ENCODE results near the gene KRTAP5-5.

Gene KRTAP5-5

GRCh38 chr11:1673446-1674172, 44.0 kb downstream of the KRTAP5-5 start:
- CTCF ChIA-PET, result interaction anchor here (1.7 to 2.2 kb wide), 2 partner anchors 20 to 21 kb away, joined by 6 to 7 read pairs; no protein-coding TSS in a partner anchor

GRCh38 chr11:1674173-1675131, 44.9 kb downstream of the KRTAP5-5 start:
- POLR2A ChIA-PET, result no interaction called here
- CTCF ChIA-PET, result interaction anchor here (1.1 to 4.0 kb wide), 3 partner anchors 20 to 22 kb away, joined by 5 to 15 read pairs (median 7); no protein-coding TSS in a partner anchor
- DNase-seq (ENCODE audit: extremely low spot score), result peak; percentile 14
- no peak for TF ChIP-seq CTCF (IDR thresholded peaks at IDR 0.05; ENCODE audit: control extremely low read depth, extremely low read depth, low read depth, missing control alignments)

More at GRCh38 chr11:1673446-1674172, 44.0 kb downstream of the KRTAP5-5 start:
- no peak for TF ChIP-seq CTCF (IDR thresholded peaks at IDR 0.05; ENCODE audit: control extremely low read depth, extremely low read depth, low read depth, missing control alignments)
- POLR2A ChIA-PET, result no interaction called here
- DNase-seq (ENCODE audit: extremely low spot score), result no peak

- no peak for DNase-seq (ENCODE audit: extremely low spot score)
- CTCF ChIA-PET, result interaction anchor here (1.1 to 4.0 kb wide), 2 partner anchors 18 to 23 kb away, joined by 5 to 15 read pairs; no protein-coding TSS in a partner anchor
- POLR2A ChIA-PET, result no interaction called here
- TF ChIP-seq CTCF (IDR thresholded peaks at IDR 0.05; ENCODE audit: control extremely low read depth, extremely low read depth, low read depth, missing control alignments), result no peak
Measured at GRCh38 chr11:1675536-1676228, 46.1 kb downstream of the KRTAP5-5 start.

- CTCF ChIA-PET, result interaction anchor here (4.0 kb wide), 1 partner anchor 18 kb away, joined by 15 read pairs; no protein-coding TSS in a partner anchor
- POLR2A ChIA-PET, result no interaction called here
- DNase-seq (ENCODE audit: extremely low spot score), result no peak
- TF ChIP-seq CTCF (IDR thresholded peaks at IDR 0.05; ENCODE audit: control extremely low read depth, extremely low read depth, low read depth, missing control alignments), result no peak
Measured at GRCh38 chr11:1676229-1676740, 46.7 kb downstream of the KRTAP5-5 start.

- TF ChIP-seq CTCF (IDR thresholded peaks at IDR 0.05; ENCODE audit: control extremely low read depth, extremely low read depth, low read depth, missing control alignments), result no peak
- POLR2A ChIA-PET, result no interaction called here
- no peak for DNase-seq (ENCODE audit: extremely low spot score)
- CTCF ChIA-PET, result interaction anchor here (1.2 to 5.3 kb wide), 5 partner anchors 12 to 472 kb away, joined by 3 to 51 read pairs (median 6); no protein-coding TSS in a partner anchor
Measured at GRCh38 chr11:1679881-1680280, 50.3 kb downstream of the KRTAP5-5 start.
